Measurements from ENCODE around the gene IFT25. TPM values are rescaled to one million over a fixed set of nuclear protein-coding genes. Genes with fewer than 3 reads are reported as not detected.
"Not testable (repeated sequence)": the region's sequence is repeated elsewhere in the genome, so short reads cannot be mapped to it uniquely, and the experiment has no call there.

The IFT25 gene
- total RNA-seq, 1 donor from 2014 or later: 11.1 TPM

- intact Hi-C loops (cut with DNase I): no loop called here
- no peak for DNase-seq (ENCODE audit: low spot score)
These were observed 51.4 kb downstream of the IFT25 start, which contains the start of gene DIO1 for GRCh38 chr1:53893999-53894636. Gene DIO1 (plus strand): TSS chr1:53894187. CDS start chr1:53894211, 24 bp downstream.

- intact Hi-C loops (cut with DNase I): no loop called here
- DNase-seq (ENCODE audit: low spot score): no peak
These were observed 52.6 kb downstream of the IFT25 start for GRCh38 chr1:53892911-53893310.

GRCh38 chr1:53891678-53892077 lies 53.8 kb downstream of the IFT25 start:
- DNase-seq (ENCODE audit: low spot score): no peak
- intact Hi-C loops (cut with DNase I): no loop called here

GRCh38 chr1:53891018-53891417 lies 54.5 kb downstream of the IFT25 start:
- intact Hi-C loops (cut with DNase I): no loop called here
- DNase-seq (ENCODE audit: low spot score): no peak

GRCh38 chr1:53890522-53890941 lies 55.0 kb downstream of the IFT25 start:
- DNase-seq (ENCODE audit: low spot score): no peak
- intact Hi-C loops (cut with DNase I): no loop called here

GRCh38 chr1:53889304-53890298 lies 55.9 kb downstream of the IFT25 start, which contains the start of gene YIPF1:
Gene YIPF1 (minus strand): TSS chr1:53889797. CDS start chr1:53888937, 860 bp downstream.
- intact Hi-C loops (cut with DNase I): loop anchor here (1.0 to 10.0 kb wide), 3 partner anchors 56 to 515 kb away; partner anchors contain the start of genes IFT25, SSBP3, TCEANC2 and TMEM59
- DNase-seq (ENCODE audit: low spot score): peak; percentile 96

- DNase-seq (ENCODE audit: low spot score): no peak
- intact Hi-C loops (cut with DNase I): loop anchor here (1.0 to 10.0 kb wide), 3 partner anchors 57 to 516 kb away; partner anchors contain the start of genes IFT25, SSBP3, TCEANC2 and TMEM59
These were observed 56.8 kb downstream of the IFT25 start for GRCh38 chr1:53888681-53889080.

- not testable (repeated sequence) for DNase-seq (ENCODE audit: low spot score)
- intact Hi-C loops (cut with DNase I): loop anchor here (10.0 kb wide), 1 partner anchor 521 kb away; the partner anchor contains the start of gene SSBP3
These were observed 61.9 kb downstream of the IFT25 start for GRCh38 chr1:53883600-53883999.

- intact Hi-C loops (cut with DNase I): loop anchor here (10.0 kb wide), 1 partner anchor 523 kb away; the partner anchor contains the start of gene SSBP3
- not testable (repeated sequence) for DNase-seq (ENCODE audit: low spot score)
These were observed 63.6 kb downstream of the IFT25 start for GRCh38 chr1:53881853-53882252.

- intact Hi-C loops (cut with DNase I): no loop called here
- no peak for DNase-seq (ENCODE audit: low spot score)
These were observed 66.9 kb downstream of the IFT25 start for GRCh38 chr1:53878492-53879105.

- intact Hi-C loops (cut with DNase I); DNase-seq (ENCODE audit: low spot score): not testable (repeated sequence)
These were observed 70.3 kb downstream of the IFT25 start for GRCh38 chr1:53875150-53875549.

GRCh38 chr1:53871773-53872484 lies 73.6 kb downstream of the IFT25 start:
- DNase-seq (ENCODE audit: low spot score): no peak
- intact Hi-C loops (cut with DNase I): no loop called here

Other genes with a start within 250 kb of the IFT25 start
- 0.30 TPM for gene GLIS1, start 206.5 kb downstream of the IFT25 start, total RNA-seq
- gene NDC1, start 107.4 kb downstream of the IFT25 start, total RNA-seq: 6.0 TPM
- 13.4 TPM for gene YIPF1, start 55.9 kb downstream of the IFT25 start, total RNA-seq
- not detected for gene DIO1, start 51.5 kb downstream of the IFT25 start, total RNA-seq
- 19.1 TPM for gene LRRC42, start 651 bp upstream of the IFT25 start, total RNA-seq
- gene LDLRAD1, start 72.5 kb upstream of the IFT25 start, total RNA-seq: not detected
- 289 TPM for gene TMEM59, start 107.5 kb upstream of the IFT25 start, total RNA-seq
- 4.1 TPM for gene TCEANC2, start 107.9 kb upstream of the IFT25 start, total RNA-seq
- not detected for gene CDCP2, start 207.3 kb upstream of the IFT25 start, total RNA-seq